WTC11 (cell line): ENCODE data around the gene UBL7. TPM values are rescaled to one million over a fixed set of nuclear protein-coding genes. Genes with fewer than 3 reads are reported as not detected.

Experiments
- ATAC-seq: fragments of 200-7000 bp; cut with Tn5 transposase; 2 replicates; pipeline ENCODE4 v1.10.0; 2021; ENCODE audit warnings: mild to moderate bottlenecking, moderate library complexity
- CTCF ChIA-PET: fragments of 300-600 bp; sonication (Branson Sonifier 250); formaldehyde crosslinking; loops from one replicate; lab custom pipeline; 2021; ENCODE audit warnings: antibody characterized with exemption; lab: Charles Lee
- POLR2A ChIA-PET: fragments of 350-600 bp; sonication (Branson Sonifier 250); formaldehyde crosslinking; loops from one replicate; lab custom pipeline; 2021; ENCODE audit warnings: antibody characterized with exemption; lab: Charles Lee
- DNase-seq: peaks from one replicate; pipeline ENCODE4 v3.0.0; 2021; ENCODE audit warnings: low spot score
- H3K27ac Mint-ChIP-seq: 2 replicates; pipeline ENCODE4 v1.8.0; 2021; ENCODE audit warnings: mixed read lengths
- H3K27me3 Mint-ChIP-seq: 2 replicates; pipeline ENCODE4 v1.8.0; 2021; ENCODE audit warnings: low read depth, mild to moderate bottlenecking, moderate library complexity, mixed read lengths
- H3K36me3 Mint-ChIP-seq: 2 replicates; pipeline ENCODE4 v1.8.0; 2021; ENCODE audit warnings: mixed read lengths
- H3K4me1 Mint-ChIP-seq: 2 replicates; pipeline ENCODE4 v1.8.0; 2022; ENCODE audit warnings: mixed read lengths
- H3K4me3 Mint-ChIP-seq: 2 replicates; pipeline ENCODE4 v1.8.0; 2021; ENCODE audit warnings: mild to moderate bottlenecking, moderate library complexity, mixed read lengths
- H3K9me3 Mint-ChIP-seq: 2 replicates; pipeline ENCODE4 v1.8.0; 2021; ENCODE audit warnings: mixed read lengths
- CREB1 ChIP-seq: sonication (generic); formaldehyde crosslinking; IDR thresholded peaks from 2 replicates; pipeline ENCODE4 v1.8.0; 2023; ENCODE audit warnings: mild to moderate bottlenecking, missing genetic modification reagents
- ETV6 ChIP-seq: sonication (generic); formaldehyde crosslinking; IDR thresholded peaks from 2 replicates; pipeline ENCODE4 v1.8.1; 2022; ENCODE audit warnings: mild to moderate bottlenecking, missing genetic modification reagents
- GRHL2 ChIP-seq: fragments of 250-450 bp; sonication (Bioruptor Pico); IDR thresholded peaks from 2 replicates; pipeline ENCODE4 v1.8.0; 2022; ENCODE audit warnings: mild to moderate bottlenecking, moderate library complexity; ENCODE audit not compliant: insufficient replicate concordance, severe bottlenecking
- HMGA2 ChIP-seq: fragments of 250-450 bp; sonication (Bioruptor Pico); IDR thresholded peaks from 2 replicates; pipeline ENCODE4 v1.4.0; 2021; ENCODE audit warnings: mild to moderate bottlenecking, moderate library complexity
- NFATC4 ChIP-seq: fragments of 250-450 bp; sonication (Bioruptor Pico); IDR thresholded peaks from 2 replicates; pipeline ENCODE4 v1.9.0; 2021; ENCODE audit warnings: mild to moderate bottlenecking
- NR1H2 ChIP-seq: sonication (generic); formaldehyde crosslinking; IDR thresholded peaks from 2 replicates; pipeline ENCODE4 v1.9.0; 2021; ENCODE audit warnings: mild to moderate bottlenecking, moderate library complexity, missing genetic modification reagents
- PRRX2 ChIP-seq: fragments of 250-450 bp; sonication (Bioruptor Pico); IDR thresholded peaks from 2 replicates; pipeline ENCODE4 v1.8.0; 2021; ENCODE audit warnings: mild to moderate bottlenecking
- RORB ChIP-seq: fragments of 250-450 bp; sonication (Bioruptor Pico); IDR thresholded peaks from 2 replicates; pipeline ENCODE4 v1.9.0; 2021; ENCODE audit warnings: mild to moderate bottlenecking
- SP1 ChIP-seq: sonication (generic); formaldehyde crosslinking; conservative IDR thresholded peaks from 2 replicates; pipeline ENCODE4 v1.8.1; 2022; ENCODE audit warnings: missing genetic modification reagents
- TCF7 ChIP-seq: sonication (generic); formaldehyde crosslinking; IDR thresholded peaks from 2 replicates; pipeline ENCODE4 v1.8.0; 2022; ENCODE audit warnings: mild to moderate bottlenecking, low read depth, missing genetic modification reagents, moderate library complexity
- ZNF219 ChIP-seq: sonication (generic); formaldehyde crosslinking; IDR thresholded peaks from 2 replicates; pipeline ENCODE4 v1.8.0; 2023; ENCODE audit warnings: missing genetic modification reagents, mild to moderate bottlenecking, borderline replicate concordance
- ZNF416 ChIP-seq: fragments of 250-450 bp; sonication (Bioruptor Pico); IDR thresholded peaks from 2 replicates; pipeline ENCODE4 v1.9.0; 2021; ENCODE audit warnings: mild to moderate bottlenecking, inconsistent platforms
- ZNF671 ChIP-seq: fragments of 250-450 bp; sonication (Bioruptor Pico); IDR thresholded peaks from 2 replicates; pipeline ENCODE4 v1.8.0; 2021; ENCODE audit warnings: mild to moderate bottlenecking
- total RNA-seq: library from RNA; stranded (reverse); gene quantifications from 3 replicates; pipeline ENCODE4 v1.2.3, GENCODE V29; 2021
- TF ChIP-seq, protein P1 (sequence below): sonication (generic); formaldehyde crosslinking; IDR thresholded peaks from 2 replicates; pipeline ENCODE4 v1.8.1; 2023; ENCODE audit warnings: mild to moderate bottlenecking, missing genetic modification reagents
- TF ChIP-seq, protein P2 (sequence below): sonication (generic); formaldehyde crosslinking; IDR thresholded peaks from 2 replicates; pipeline ENCODE4 v1.8.1; 2023; ENCODE audit warnings: mild to moderate bottlenecking, missing genetic modification reagents
- TF ChIP-seq, protein P3 (sequence below): fragments of 250-450 bp; sonication (Bioruptor Pico); IDR thresholded peaks from 2 replicates; pipeline ENCODE4 v1.9.0; 2021; ENCODE audit warnings: mild to moderate bottlenecking
- TF ChIP-seq, protein P4 (sequence below): sonication (generic); formaldehyde crosslinking; conservative IDR thresholded peaks from 2 replicates; pipeline ENCODE4 v1.8.1; 2023; ENCODE audit warnings: mild to moderate bottlenecking, low read depth, missing genetic modification reagents, moderate library complexity
- TF ChIP-seq, protein P5 (sequence below): sonication (generic); formaldehyde crosslinking; IDR thresholded peaks from 2 replicates; pipeline ENCODE4 v1.8.1; 2023; ENCODE audit warnings: mild to moderate bottlenecking, missing genetic modification reagents, moderate library complexity
- TF ChIP-seq, protein P6 (sequence below): sonication (generic); formaldehyde crosslinking; IDR thresholded peaks from 2 replicates; pipeline ENCODE4 v1.8.0; 2022; ENCODE audit warnings: mild to moderate bottlenecking, missing genetic modification reagents
- TF ChIP-seq, protein P7 (sequence below): sonication (generic); formaldehyde crosslinking; IDR thresholded peaks from 2 replicates; pipeline ENCODE4 v1.8.0; 2023; ENCODE audit warnings: missing genetic modification reagents, mild to moderate bottlenecking, borderline replicate concordance
- TF ChIP-seq, protein P8 (sequence below): fragments of 250-450 bp; sonication (Bioruptor Pico); IDR thresholded peaks from 2 replicates; pipeline ENCODE4 v1.9.0; 2021; ENCODE audit warnings: moderate library complexity, mild to moderate bottlenecking, inconsistent platforms, borderline replicate concordance

The UBL7 gene
- total RNA-seq, 1 experiment from 2014 or later = 70.1 TPM

DNA sequence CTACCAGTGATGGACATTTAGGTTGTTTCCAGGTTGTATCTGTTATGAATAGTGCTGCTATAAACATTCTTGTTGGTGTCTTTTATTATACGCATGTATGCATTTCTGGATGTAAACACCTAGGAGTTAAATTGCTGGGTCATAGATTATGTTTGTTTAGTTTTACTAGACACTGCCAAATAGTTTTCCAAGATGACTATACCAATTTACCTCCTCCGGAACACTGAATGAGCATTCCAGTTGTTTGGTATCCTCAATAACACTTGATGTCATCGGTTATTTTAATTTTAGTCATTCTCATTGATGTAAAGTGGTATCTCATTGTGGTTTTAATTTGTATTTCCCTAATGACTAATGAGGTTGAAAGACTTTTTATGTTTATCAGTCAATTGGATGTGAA, 43.5 kb upstream of the UBL7 start:
- H3K27ac Mint-ChIP-seq = no peak overlapping the region
- TF ChIP-seq PRRX2 (CRISPR knock-in tag) (no peak), CREB1 (CRISPR knock-in tag) (no peak), GRHL2 (CRISPR knock-in tag) (no peak), TCF7 (CRISPR knock-in tag) (no peak), RORB (CRISPR knock-in tag) (no peak), ZNF219 (CRISPR knock-in tag) (no peak), ETV6 (CRISPR knock-in tag) (no peak), ZNF416 (CRISPR knock-in tag) (no peak), SP1 (CRISPR knock-in tag) (no peak), ZNF671 (CRISPR knock-in tag) (no peak), NFATC4 (CRISPR knock-in tag) (no peak), NR1H2 (no peak), HMGA2 (CRISPR knock-in tag) (no peak)
- TF ChIP-seq, protein P1, sequence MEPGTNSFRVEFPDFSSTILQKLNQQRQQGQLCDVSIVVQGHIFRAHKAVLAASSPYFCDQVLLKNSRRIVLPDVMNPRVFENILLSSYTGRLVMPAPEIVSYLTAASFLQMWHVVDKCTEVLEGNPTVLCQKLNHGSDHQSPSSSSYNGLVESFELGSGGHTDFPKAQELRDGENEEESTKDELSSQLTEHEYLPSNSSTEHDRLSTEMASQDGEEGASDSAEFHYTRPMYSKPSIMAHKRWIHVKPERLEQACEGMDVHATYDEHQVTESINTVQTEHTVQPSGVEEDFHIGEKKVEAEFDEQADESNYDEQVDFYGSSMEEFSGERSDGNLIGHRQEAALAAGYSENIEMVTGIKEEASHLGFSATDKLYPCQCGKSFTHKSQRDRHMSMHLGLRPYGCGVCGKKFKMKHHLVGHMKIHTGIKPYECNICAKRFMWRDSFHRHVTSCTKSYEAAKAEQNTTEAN (CRISPR knock-in tag) = no peak
- TF ChIP-seq, protein P2, sequence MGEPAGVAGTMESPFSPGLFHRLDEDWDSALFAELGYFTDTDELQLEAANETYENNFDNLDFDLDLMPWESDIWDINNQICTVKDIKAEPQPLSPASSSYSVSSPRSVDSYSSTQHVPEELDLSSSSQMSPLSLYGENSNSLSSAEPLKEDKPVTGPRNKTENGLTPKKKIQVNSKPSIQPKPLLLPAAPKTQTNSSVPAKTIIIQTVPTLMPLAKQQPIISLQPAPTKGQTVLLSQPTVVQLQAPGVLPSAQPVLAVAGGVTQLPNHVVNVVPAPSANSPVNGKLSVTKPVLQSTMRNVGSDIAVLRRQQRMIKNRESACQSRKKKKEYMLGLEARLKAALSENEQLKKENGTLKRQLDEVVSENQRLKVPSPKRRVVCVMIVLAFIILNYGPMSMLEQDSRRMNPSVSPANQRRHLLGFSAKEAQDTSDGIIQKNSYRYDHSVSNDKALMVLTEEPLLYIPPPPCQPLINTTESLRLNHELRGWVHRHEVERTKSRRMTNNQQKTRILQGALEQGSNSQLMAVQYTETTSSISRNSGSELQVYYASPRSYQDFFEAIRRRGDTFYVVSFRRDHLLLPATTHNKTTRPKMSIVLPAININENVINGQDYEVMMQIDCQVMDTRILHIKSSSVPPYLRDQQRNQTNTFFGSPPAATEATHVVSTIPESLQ (CRISPR knock-in tag) = no peak
- TF ChIP-seq, protein P3, sequence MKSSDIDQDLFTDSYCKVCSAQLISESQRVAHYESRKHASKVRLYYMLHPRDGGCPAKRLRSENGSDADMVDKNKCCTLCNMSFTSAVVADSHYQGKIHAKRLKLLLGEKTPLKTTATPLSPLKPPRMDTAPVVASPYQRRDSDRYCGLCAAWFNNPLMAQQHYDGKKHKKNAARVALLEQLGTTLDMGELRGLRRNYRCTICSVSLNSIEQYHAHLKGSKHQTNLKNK (CRISPR knock-in tag) = no peak
- TF ChIP-seq, protein P4, sequence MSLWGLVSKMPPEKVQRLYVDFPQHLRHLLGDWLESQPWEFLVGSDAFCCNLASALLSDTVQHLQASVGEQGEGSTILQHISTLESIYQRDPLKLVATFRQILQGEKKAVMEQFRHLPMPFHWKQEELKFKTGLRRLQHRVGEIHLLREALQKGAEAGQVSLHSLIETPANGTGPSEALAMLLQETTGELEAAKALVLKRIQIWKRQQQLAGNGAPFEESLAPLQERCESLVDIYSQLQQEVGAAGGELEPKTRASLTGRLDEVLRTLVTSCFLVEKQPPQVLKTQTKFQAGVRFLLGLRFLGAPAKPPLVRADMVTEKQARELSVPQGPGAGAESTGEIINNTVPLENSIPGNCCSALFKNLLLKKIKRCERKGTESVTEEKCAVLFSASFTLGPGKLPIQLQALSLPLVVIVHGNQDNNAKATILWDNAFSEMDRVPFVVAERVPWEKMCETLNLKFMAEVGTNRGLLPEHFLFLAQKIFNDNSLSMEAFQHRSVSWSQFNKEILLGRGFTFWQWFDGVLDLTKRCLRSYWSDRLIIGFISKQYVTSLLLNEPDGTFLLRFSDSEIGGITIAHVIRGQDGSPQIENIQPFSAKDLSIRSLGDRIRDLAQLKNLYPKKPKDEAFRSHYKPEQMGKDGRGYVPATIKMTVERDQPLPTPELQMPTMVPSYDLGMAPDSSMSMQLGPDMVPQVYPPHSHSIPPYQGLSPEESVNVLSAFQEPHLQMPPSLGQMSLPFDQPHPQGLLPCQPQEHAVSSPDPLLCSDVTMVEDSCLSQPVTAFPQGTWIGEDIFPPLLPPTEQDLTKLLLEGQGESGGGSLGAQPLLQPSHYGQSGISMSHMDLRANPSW (CRISPR knock-in tag) = no peak
- TF ChIP-seq, protein P5, sequence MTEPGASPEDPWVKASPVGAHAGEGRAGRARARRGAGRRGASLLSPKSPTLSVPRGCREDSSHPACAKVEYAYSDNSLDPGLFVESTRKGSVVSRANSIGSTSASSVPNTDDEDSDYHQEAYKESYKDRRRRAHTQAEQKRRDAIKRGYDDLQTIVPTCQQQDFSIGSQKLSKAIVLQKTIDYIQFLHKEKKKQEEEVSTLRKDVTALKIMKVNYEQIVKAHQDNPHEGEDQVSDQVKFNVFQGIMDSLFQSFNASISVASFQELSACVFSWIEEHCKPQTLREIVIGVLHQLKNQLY (CRISPR knock-in tag) = no peak
- TF ChIP-seq, protein P6, sequence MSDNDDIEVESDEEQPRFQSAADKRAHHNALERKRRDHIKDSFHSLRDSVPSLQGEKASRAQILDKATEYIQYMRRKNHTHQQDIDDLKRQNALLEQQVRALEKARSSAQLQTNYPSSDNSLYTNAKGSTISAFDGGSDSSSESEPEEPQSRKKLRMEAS = no peak
- TF ChIP-seq, all 79 proteins: peak for 0
- no peak for ATAC-seq
- Mint-ChIP-seq H3K4me3 (no peak overlapping the region), H3K27me3 (no peaks in the 10 kb centered on the region), H3K36me3 (peaks cover 16% of the 10 kb centered on the region), H3K9me3 (peaks cover 3% of the 10 kb centered on the region; the same call in 1 of the 2 replicates), H3K4me1 (no peaks in the 10 kb centered on the region)
- ChIA-PET POLR2A (no interaction called here), CTCF (interaction anchor here (1.1 kb wide), 1 partner anchor 122 kb away, joined by 3 read pairs; no protein-coding TSS in a partner anchor)
- DNase-seq = no peak

DNA sequence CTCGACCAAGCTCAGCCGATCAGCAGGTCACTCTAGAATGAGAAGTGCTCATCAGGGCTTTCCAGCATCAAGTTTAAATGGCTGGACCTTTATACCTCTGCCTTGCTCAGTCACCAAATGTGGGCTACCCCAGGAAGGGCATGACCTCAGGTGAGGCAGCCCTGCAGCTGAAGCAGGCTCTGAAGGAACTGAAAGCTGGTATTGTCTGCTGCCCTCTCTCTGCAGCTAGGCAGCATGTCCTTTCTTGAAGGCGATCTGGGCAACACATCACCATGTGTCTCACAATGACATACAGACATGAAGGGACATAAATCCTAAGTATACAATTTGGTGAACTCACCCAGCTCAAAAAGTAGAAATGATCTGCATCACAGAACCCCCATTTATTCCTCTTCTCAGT, 41.3 kb upstream of the UBL7 start:
- peak overlapping the region; percentile 11 for H3K27ac Mint-ChIP-seq
- no peak overlapping the region for H3K4me3 Mint-ChIP-seq
- peaks cover 16% of the 10 kb centered on the region for H3K36me3 Mint-ChIP-seq
- DNase-seq = no peak
- ATAC-seq = peak; percentile 43; the same call in 1 of the 2 replicates
- POLR2A ChIA-PET = no interaction called here
- CTCF ChIA-PET = interaction anchor here (1.2 kb wide), 1 partner anchor 19 kb away, joined by 4 read pairs; no protein-coding TSS in a partner anchor
- no peaks in the 10 kb centered on the region for H3K27me3 Mint-ChIP-seq
- peaks cover 3% of the 10 kb centered on the region; the same call in 1 of the 2 replicates for H3K9me3 Mint-ChIP-seq
- peaks cover 4% of the 10 kb centered on the region for H3K4me1 Mint-ChIP-seq
- TF ChIP-seq RORB (CRISPR knock-in tag) = no peak
- TF ChIP-seq, protein P7, sequence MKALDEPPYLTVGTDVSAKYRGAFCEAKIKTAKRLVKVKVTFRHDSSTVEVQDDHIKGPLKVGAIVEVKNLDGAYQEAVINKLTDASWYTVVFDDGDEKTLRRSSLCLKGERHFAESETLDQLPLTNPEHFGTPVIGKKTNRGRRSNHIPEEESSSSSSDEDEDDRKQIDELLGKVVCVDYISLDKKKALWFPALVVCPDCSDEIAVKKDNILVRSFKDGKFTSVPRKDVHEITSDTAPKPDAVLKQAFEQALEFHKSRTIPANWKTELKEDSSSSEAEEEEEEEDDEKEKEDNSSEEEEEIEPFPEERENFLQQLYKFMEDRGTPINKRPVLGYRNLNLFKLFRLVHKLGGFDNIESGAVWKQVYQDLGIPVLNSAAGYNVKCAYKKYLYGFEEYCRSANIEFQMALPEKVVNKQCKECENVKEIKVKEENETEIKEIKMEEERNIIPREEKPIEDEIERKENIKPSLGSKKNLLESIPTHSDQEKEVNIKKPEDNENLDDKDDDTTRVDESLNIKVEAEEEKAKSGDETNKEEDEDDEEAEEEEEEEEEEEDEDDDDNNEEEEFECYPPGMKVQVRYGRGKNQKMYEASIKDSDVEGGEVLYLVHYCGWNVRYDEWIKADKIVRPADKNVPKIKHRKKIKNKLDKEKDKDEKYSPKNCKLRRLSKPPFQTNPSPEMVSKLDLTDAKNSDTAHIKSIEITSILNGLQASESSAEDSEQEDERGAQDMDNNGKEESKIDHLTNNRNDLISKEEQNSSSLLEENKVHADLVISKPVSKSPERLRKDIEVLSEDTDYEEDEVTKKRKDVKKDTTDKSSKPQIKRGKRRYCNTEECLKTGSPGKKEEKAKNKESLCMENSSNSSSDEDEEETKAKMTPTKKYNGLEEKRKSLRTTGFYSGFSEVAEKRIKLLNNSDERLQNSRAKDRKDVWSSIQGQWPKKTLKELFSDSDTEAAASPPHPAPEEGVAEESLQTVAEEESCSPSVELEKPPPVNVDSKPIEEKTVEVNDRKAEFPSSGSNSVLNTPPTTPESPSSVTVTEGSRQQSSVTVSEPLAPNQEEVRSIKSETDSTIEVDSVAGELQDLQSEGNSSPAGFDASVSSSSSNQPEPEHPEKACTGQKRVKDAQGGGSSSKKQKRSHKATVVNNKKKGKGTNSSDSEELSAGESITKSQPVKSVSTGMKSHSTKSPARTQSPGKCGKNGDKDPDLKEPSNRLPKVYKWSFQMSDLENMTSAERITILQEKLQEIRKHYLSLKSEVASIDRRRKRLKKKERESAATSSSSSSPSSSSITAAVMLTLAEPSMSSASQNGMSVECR (CRISPR knock-in tag) = no peak
- TF ChIP-seq, protein P8, sequence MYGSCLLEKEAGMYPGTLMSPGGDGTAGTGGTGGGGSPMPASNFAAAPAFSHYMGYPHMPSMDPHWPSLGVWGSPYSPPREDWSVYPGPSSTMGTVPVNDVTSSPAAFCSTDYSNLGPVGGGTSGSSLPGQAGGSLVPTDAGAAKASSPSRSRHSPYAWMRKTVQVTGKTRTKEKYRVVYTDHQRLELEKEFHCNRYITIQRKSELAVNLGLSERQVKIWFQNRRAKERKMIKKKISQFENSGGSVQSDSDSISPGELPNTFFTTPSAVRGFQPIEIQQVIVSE (CRISPR knock-in tag) = no peak
